T-helper 22 cell (primary cell): ENCODE results near the gene GLB1L2.

Experiments
- DNase-seq: peaks from one replicate; pipeline ENCODE4 v3.0.0-alpha.2; 2020; ENCODE audit warnings: low read depth

GLB1L2 gene

DNA sequence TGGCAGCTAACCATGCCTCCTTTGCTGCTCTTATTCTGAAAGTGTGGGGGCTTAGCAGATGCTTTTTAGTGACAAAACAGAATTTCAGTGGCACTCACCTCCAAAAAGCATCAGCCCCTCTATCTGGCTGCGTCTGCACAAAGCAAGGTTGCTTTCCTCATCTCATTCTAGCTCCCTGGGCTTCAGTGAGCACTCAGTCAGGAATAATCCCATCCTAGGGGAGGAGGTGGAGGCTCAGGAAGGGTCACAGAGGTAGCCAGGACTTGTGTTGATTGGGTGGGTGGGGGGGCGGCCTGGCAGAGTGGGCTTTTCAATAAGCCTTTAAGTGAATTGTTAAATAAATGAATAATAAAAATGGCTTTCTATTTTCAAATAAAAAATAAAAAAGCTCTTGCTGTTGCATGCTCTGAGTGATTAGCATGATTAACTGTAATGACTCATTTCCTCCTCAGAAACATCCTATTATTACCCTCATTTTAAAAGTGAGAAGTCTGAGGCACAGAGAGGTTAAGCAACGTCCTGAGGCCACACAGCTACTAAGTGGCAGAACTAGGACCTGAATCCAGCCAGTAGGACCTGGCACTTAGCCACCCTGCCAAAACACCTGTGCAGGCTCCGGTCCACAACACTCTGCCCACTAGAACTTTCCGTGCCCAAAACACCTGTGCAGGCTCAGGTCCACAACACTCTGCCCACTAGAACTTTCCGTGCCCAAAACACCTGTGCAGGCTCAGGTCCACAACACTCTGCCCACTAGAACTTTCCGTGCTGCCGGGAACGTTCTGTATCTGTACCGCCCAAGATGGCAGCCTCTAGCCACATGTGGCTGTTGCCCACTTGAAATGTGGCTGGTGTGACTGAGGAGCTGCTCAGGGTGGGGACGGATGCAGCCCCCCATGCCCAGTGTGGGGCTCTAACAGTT is 74.7 kb downstream of the GLB1L2 start:
- DNase-seq, result no peak

DNA sequence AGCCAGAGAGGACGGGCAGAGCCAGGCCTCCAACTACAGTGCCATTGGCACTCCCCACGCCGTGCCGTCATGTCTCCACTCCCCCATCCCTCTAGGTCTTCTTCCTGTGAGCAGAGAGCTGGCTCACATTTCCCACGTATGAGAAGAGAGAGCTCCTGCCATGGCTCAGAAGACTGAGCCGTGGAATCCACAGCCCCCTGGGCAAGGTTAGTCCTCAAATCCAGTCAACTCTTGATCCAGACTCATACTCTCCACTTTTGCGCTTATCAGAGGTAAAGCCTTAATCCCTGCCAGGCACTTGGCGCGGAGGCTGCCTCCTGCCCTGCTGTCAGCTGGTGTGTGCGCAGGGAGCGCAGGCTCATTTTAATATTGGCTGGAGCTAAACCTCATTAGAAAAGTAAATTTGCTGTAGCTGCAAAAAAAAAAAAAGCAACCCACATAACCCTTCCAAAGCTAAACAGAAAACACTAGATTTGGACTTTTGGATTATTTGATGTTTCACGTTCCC is 75.6 kb downstream of the GLB1L2 start:
- DNase-seq, result no peak

DNA sequence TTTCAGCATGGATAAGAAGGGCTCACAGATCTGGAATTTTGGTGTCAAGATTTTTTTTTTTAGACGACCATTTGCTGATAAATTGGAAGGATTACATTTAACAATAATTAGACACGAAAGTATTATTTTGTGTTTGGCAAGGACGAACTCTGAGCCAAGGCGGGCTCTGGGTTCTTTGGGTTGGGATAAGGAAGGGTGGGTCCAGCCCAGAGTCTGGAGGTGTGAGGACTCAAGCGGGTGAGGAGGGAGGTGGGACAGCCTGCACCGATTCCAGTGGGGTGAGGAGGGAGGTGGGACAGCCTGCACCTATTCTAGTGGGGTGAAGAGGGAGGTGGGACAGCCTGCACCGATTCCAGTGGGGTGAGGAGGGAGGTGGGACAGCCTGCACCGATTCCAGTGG is 76.1 kb downstream of the GLB1L2 start:
- DNase-seq, result no peak

DNA sequence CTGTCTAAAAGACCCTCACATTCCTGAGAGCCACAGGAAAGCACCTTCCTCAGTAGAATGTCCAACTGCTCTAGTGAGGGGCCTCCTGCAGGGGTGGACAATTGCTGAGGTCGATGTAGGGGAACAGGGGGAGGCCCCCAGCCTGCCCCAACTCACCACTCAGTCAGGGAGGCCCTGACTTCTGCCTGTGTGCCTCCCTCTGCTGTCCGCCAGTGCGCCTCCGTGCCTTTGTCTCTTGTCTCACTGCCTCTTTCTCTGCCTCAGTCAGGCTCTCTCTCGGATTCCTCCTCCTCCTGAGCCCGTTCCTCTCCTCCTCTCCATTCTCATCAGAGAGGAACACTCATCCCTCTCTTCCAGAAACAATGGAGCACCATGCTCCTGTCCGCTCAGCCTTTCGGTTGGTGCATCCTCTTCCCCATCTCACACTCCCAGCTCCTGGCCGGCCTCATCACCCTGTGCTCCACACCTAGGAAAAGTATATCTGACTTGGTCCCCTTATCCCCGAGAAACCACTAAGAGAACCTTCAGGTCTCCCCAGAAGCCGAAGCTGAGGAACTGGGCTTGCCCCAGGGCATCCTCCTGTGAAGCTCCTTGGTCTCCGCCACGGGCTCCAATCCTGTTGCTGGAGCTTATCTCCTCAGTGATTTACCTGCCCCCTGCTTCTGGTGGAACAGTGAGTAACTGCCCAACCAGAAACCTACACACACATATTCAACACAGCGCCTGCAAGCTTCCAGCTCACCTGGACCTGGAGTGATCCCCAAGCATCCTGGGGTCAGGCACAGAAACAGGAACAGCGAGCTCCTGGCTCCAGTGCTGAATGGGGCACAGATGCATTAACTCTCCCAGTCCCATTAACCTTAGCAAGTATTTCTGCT is 78.0 kb downstream of the GLB1L2 start:
- DNase-seq, result no peak

DNA sequence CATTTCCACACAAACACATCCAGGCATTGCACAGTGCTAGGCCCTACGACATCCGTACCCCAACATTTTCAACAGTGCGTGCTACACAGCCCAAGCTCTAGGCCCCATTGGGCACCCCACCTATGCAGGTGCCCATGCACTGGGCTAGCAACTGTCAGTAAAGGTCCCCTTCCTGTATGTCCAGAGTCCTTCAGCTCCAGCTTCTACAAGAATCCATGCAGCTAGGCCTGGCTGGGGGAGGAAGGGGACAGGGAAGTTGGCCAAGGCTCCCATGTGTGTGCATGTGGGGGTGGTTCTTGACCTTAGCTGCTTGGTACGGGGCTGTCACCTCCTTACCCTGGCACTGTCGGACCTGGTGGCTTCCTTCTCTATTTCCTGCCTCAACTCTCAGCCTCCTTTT is 79.0 kb downstream of the GLB1L2 start:
- no peak for DNase-seq

DNA sequence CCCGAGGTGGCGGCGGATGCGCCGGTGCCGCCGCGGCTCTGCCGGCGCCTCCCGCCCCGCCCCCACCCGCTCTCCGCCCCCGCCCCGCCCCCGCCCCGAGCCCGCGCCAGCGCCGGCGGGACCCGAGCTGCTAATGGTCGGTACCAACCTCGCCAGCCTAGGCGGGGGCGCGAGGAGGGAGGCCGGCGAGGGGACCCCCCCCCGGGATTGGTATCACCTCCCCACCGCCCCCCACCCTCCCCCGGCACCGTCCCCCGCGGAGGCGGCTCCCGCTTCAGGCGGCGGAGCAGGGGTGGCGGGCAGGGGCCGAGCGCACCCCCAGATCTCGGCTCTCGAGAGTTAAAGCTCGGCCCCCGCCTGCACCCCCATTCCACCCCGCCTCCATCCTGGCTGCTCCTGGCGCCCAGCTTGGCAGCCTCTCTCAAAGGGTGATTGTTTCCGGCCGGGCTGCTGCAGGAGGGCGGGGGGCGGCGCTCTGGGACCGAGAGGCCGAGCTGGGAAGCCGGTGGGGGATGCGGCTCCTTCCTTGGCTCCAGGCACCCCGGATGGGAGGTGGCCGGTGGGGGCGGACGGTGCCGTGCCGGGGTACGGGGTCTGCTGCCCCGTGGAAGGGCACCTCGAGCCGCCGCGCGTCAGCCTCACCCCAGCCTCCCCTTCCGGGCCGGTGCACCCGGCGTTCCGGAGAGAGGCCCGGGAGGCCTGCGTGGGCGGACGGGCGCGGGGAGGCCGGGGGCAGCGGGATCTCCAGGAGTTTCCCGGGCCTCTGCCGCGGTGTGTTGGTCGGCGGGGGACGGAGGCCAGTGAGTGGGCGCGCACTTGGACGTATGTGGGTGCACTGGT is 80.6 kb downstream of the GLB1L2 start, which contains the start of gene B3GAT1:
Gene B3GAT1 (minus strand): TSS at position 40 of the 840 bp plus-strand sequence. CDS start 24,583 bp downstream, outside the sequence.
- no peak for DNase-seq

DNA sequence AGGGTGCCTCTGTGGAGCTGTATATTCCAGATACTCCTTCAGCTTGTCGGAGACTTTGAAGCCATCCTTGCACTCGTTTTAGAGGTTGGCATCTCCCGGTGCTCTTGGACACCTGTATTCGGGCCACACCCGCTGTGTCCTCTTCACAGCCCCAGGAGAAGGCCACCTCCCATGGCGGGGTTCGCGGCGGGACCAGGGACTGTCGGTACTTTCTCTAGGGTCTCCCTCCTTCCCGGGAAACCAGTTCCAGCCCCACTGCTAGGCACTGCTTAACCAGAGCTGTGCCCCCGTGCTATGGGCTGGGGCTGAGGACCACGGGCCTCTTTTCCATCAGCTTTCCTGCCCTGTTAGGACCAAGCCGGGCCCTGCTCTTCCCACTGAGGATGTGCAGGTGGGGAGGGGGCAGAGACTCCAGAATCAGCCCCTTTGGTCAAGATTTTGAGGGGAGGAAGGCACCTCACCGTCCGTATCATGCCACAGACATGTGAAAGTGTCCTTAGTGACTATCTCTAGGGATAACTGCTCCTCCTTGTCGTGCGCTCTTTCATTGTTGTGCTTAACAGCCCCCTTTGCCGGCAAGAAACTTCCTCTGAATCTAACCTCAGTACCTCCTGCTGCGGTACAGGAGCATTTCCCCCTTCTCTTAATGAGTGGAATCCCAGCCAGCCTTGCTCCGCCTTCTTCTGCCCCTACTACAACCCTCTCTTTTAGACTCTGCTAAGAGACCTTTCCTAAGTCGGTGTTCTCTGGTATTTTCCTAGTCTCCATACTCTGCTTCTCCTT is 81.4 kb downstream of the GLB1L2 start:
- no peak for DNase-seq

DNA sequence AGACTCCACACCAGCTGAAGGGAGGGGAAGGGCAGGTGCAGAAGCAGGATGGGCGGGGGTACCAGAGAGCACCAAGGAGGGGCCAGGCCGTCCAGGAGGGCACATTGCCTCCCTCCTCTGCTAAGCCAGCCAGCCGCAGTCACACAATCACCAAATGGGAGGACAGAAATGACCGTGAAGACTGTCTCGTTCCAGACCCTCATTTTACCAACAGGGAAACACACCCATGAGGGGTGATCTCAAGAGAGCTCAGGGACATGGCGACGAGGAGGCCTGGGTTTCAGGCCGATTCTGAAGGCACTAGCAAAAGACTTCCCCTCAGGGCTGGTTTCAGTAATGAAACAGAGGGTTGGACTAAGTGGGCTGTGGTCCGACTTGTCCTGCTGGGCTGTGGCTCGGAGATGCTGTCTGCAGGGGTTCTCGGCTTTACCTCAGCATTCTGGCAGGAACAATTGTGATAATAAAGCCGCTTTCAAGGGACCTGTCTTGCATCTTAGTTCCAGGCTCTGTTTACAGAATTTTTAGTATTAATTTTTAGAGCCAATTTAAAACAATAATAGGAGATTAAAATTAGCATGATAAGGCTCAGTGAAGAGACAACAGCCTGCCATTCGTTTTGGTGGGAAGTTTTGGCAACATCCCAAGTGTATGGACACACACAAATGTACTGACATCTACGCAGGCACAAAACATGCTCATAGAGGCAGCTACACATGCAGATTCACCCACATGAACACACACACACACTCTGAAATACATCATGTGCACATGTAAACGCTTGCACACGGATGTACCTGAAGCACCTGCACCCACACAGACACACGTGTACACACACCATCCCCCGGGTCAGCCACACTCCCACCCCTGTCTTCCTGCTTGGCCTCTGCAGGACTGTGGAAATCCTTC is 82.3 kb downstream of the GLB1L2 start:
- DNase-seq, result no peak

DNA sequence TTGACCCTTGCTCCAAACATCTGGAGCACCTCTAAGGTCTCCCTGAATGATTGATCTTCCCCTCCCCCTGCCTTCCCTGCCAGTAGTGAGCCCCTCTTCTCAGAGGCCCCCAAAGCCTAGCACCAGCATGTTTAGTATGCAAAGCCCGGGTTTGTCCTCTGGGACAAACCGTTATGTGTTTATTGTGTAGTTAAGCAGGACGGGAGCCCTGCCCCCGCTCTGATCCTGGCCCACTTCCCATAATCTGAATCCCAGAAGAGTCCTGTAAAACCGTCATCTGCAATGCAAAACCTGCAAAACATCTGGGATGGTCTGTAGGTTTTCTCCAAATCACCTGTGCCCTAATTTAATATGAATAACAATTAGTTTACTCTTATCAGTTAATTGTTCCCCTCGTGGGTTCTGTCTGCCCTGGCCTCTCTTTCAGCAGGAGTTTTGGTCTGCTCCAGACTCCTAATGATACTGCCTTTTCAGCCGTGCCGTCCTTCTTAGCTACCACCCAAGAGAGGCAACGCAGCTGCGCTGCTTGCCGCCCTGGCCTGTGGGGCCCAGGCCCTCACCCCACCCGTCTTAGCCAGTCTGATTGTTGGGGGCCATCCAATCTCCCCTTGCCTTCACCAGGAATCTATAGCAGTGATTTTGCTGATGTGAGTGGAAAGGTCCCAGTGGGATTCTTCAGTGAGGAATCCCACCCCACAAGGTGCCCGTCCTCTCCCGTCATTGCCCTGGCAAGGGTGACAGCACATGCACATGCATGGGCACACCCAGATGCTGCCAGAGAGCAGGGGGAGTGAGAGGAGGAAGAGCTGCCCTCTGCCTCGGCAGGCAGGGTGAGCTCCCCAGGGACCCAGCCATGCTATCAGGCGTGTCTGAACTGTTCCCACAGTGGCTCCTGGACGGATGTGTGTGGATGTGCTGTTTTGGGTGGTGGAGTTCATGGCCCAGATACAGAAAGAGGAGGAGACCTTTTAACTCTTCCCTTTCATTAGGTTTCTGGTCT is 83.3 kb downstream of the GLB1L2 start:
- no peak for DNase-seq

DNA sequence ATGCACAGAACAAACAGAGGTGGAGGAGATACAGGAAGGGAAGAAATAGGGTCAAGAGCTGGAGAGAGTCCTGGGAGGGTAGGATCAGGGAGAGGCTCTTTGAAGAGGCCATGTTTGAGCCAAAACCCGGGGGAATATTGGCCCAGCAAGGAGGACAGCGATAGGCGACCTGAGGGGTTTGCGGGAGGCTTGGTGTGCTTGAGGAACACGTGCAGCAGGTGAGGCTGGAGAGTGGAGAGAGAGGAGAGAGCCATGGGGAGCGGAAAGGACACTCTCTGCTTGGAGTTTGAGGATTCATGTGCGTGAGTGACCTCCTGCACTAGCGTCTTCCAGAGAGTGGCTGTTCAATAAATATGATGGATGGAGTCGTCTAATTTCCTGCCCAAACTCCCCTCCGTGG is 84.9 kb downstream of the GLB1L2 start:
- no peak for DNase-seq

DNA sequence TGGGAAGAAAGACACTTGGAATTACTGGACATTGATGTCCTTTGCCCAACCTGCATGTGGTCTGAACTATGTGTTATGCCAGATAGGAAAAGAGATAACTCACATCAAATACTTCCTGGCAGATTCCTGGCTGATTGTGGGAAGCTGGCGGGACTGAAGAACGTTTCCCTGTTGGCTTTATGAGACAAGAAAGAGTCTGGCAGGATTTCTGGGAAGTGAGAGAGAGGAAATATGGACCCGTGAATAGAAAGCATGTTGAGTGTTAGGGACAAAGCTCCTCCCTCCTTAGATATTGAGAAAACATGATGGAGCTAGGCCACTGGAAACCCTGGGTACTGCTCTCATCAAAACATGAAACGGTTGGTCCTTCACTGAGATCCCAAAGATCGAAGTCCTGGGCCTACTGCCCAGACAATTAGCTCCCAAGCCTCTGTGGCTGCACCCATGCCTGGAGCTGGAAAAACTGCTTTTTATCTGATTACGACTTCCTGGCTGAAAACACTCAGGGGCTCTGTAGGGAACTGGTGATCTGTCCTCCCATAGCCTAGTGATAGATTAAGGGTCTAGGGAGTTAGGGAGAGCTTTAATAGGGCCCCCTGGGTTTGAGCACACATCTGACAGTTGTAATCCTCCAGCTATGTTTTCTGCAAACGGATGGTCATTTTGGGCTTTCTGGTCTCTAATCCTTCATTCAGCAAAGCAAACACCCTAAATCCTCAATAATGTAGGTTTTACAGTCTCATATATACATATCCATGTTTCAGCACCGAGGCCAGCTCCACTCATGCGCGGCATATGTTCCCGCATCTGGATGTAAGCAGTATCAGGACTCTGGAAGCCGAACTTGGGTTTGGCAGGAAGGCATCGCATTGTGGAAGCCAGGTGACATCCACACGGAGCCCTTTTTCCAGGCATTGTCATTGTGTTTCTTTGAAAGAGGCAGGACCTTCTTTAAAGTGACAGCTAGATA is 86.4 kb downstream of the GLB1L2 start:
- no peak for DNase-seq

DNA sequence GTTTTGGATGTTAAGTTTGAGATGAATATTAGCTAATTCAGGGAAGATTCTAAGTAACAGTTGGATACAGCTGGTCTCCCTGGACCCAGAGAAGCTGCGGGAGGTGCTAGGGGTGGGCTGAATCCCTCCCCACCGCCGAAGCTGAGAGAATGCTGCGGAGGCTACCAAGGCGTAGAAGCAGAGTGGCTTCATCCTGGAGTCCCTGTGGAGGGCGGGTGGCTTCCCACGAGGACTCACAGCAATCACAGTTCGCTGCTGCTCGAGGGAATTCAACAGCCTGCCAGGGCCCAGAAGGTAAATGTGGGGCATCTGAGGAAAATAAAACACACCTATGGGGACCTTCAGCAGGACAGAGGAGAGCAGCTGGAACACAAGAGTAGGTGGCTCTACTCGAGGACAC is 91.3 kb downstream of the GLB1L2 start:
- no peak for DNase-seq

DNA sequence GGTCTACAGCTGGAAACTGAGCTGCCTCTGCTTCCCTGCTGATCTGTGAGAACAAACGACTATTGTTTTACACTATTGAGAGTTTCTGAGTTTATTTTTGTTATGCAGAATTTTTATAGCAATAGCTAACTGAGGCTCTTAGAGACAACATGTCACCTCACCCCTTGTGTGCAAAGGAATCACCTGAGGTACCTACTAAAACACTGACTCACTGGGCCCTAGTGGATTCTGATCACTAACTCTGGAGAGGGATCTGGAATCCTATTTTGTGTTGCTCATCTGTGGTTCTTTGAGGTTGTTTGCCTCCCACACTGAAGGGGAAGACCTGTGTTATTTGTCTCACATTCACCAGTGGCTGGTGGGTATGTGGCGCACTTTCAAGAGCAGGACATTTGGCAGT is 93.6 kb downstream of the GLB1L2 start:
- no peak for DNase-seq
